Measurements from ENCODE around the gene OLIG2. TPM values are rescaled to one million over a fixed set of nuclear protein-coding genes. Genes with fewer than 3 reads are reported as not detected.

Gene OLIG2
- total RNA-seq, 1 donor from 2014 or later, result not detected

DNA sequence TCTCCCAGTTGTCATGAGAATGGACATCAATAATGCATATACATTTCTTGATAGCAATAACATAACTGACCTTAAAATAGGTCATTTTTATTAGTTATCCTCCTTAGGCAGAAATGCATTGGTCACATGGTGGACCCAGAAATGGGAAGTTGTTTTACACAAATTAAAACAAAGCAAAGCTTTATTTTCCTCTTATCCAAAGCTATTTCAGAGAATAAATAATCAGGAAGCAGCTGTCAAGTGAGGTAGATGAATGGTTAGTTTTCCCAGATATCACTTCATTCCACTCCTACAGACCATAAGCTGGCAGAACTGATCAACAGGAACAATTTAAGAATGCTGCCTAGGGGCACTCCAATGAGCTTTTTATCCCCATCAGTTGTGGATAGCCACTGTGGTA lies 28.2 kb downstream of the OLIG2 start:
- Histone ChIP-seq H3K27me3 (ENCODE audit: low read depth) (peaks cover 21% of the 10 kb centered on the region), H3K36me3 (no peaks in the 10 kb centered on the region), H3K4me1 (peaks cover 13% of the 10 kb centered on the region), H3K9me3 (replicated peaks) (no peaks in the 10 kb centered on the region), H3K27ac (replicated peaks) (no peak overlapping the region), H3K4me3 (no peak overlapping the region)
- DNase-seq, result no peak
- TF ChIP-seq, protein P1, sequence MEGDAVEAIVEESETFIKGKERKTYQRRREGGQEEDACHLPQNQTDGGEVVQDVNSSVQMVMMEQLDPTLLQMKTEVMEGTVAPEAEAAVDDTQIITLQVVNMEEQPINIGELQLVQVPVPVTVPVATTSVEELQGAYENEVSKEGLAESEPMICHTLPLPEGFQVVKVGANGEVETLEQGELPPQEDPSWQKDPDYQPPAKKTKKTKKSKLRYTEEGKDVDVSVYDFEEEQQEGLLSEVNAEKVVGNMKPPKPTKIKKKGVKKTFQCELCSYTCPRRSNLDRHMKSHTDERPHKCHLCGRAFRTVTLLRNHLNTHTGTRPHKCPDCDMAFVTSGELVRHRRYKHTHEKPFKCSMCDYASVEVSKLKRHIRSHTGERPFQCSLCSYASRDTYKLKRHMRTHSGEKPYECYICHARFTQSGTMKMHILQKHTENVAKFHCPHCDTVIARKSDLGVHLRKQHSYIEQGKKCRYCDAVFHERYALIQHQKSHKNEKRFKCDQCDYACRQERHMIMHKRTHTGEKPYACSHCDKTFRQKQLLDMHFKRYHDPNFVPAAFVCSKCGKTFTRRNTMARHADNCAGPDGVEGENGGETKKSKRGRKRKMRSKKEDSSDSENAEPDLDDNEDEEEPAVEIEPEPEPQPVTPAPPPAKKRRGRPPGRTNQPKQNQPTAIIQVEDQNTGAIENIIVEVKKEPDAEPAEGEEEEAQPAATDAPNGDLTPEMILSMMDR (IDR thresholded peaks at IDR 0.05; ENCODE audit: borderline replicate concordance), result no peak
- intact Hi-C loops (cut with micrococcal nuclease), result no loop called here

DNA sequence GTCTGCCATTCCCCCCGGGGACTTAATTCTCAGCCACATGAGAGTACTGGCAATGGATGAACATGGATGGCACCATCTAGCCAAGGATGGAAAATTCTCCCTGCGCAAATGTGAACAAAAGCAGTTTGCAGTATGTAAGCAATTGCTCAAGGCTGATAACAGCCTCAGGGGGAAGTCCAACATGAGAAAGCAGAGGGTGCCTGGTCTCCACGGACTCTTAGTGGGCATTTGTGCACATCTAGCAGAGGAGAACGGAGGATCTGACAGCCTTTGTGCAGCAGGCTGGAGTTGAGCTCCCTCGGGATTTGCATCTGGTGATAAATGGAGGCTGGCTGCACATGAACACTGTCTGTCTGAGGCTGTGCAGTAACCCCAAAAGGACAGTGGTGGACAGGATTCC lies 30.3 kb downstream of the OLIG2 start:
- intact Hi-C loops (cut with micrococcal nuclease), result no loop called here
- Histone ChIP-seq H3K27ac (replicated peaks) (no peak overlapping the region), H3K4me1 (peaks cover 17% of the 10 kb centered on the region), H3K27me3 (ENCODE audit: low read depth) (peaks cover 34% of the 10 kb centered on the region), H3K9me3 (replicated peaks) (no peaks in the 10 kb centered on the region), H3K36me3 (no peaks in the 10 kb centered on the region), H3K4me3 (no peak overlapping the region)
- DNase-seq, result no peak
- TF ChIP-seq, protein P1 (IDR thresholded peaks at IDR 0.05; ENCODE audit: borderline replicate concordance), result no peak

DNA sequence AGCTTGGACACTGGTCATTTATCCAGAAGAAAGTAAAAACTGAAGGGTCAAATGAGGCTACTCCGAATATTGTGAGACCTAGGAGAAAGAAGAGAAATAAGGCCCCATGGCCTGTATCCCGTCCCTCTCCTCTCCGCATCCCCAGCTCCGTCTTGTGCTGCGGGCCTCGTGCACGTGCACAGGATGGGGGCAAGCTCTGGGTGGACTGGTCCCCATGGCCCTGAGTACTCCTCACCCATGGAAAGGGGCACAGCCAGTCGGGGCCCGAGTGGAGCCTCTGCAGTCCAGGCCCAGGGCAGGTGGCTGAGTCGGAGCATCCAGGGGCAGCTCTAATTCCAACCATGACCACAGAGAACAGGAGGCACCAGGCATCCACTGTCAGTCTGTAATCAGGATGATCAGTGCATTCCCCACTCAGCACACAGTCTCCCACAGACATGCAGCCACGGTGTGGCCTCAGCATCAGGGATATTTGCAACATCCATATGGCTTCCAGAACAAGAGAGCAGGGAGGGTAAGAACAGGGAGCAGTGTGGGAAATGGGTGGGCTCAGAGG lies 31.7 kb downstream of the OLIG2 start:
- no peak for DNase-seq
- Histone ChIP-seq H3K27me3 (ENCODE audit: low read depth) (peaks cover 42% of the 10 kb centered on the region), H3K27ac (replicated peaks) (no peak overlapping the region), H3K36me3 (no peaks in the 10 kb centered on the region), H3K4me1 (peaks cover 13% of the 10 kb centered on the region), H3K4me3 (no peak overlapping the region), H3K9me3 (replicated peaks) (no peaks in the 10 kb centered on the region)
- intact Hi-C loops (cut with micrococcal nuclease), result no loop called here
- TF ChIP-seq, protein P1 (IDR thresholded peaks at IDR 0.05; ENCODE audit: borderline replicate concordance), result no peak

DNA sequence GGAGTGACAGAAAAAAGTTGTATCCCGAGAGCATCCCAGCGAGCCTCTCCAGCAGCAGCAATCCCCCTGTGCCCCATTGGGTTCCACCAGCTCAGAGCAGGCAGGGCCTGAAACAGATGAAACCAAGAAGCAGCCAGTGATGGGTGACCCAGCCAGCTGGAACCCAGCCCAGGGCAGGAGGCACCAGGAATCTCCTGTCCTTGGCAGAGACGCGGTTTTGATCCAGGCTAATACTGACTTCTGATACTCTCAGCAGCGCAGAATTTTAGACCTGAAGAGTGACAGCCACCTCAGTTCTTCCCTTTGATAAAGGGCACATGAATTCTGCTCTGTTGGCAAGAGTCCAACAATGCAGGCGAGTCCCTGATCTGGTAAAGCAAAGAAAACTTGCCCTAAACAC lies 32.8 kb downstream of the OLIG2 start:
- Histone ChIP-seq H3K4me1 (peaks cover 13% of the 10 kb centered on the region), H3K4me3 (no peak overlapping the region), H3K36me3 (no peaks in the 10 kb centered on the region), H3K27ac (replicated peaks) (no peak overlapping the region), H3K9me3 (replicated peaks) (no peaks in the 10 kb centered on the region), H3K27me3 (ENCODE audit: low read depth) (peaks cover 45% of the 10 kb centered on the region)
- peak; percentile 68 for DNase-seq
- TF ChIP-seq, protein P1 (IDR thresholded peaks at IDR 0.05; ENCODE audit: borderline replicate concordance), result no peak
- intact Hi-C loops (cut with micrococcal nuclease), result no loop called here

DNA sequence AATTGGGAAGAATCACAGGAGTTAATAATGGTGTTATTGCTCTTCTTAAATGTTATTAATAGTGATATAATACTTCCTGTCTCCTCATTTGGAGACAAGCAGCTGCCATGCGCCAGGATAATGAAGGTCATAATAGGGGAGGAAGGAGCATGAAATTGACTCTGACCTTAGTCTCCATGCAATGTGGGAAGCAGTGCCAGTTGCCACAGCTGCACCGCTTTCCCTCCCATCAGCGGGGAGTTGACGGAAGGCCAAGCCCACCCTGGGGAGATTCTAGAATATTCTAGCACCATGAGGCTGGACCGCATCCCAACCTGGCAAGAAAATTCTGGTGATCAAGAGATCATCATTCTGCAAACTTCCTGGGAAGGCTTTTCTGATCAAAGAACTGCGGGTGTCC lies 33.2 kb downstream of the OLIG2 start:
- H3K27ac ChIP-seq (replicated peaks), result no peak overlapping the region
- no peak overlapping the region for H3K4me3 ChIP-seq
- no peak for DNase-seq
- H3K9me3 ChIP-seq (replicated peaks), result no peaks in the 10 kb centered on the region
- intact Hi-C loops (cut with micrococcal nuclease), result no loop called here
- H3K27me3 ChIP-seq (ENCODE audit: low read depth), result peaks cover 48% of the 10 kb centered on the region
- no peaks in the 10 kb centered on the region for H3K36me3 ChIP-seq
- TF ChIP-seq, protein P1 (IDR thresholded peaks at IDR 0.05; ENCODE audit: borderline replicate concordance), result no peak
- peaks cover 13% of the 10 kb centered on the region for H3K4me1 ChIP-seq
